Upper lobe of left lung (tissue), 4 donors: ENCODE results near the gene AKAP12.

Experiments used
- EP300 ChIP-seq, 4 donors: sonication (generic); formaldehyde crosslinking; IDR thresholded peaks; one replicate each; pipeline ENCODE4 v1.5.1; 2017; ENCODE audit warnings: antibody characterized with exemption in 4 of 4, control low read depth in 2 of 4
- POLR2A ChIP-seq, 4 donors: fragments of 450-650 bp; IDR thresholded peaks; one replicate each; pipeline ENCODE4 v1.5.1; 2016 to 2017; ENCODE audit warnings: antibody characterized with exemption in 4 of 4, mild to moderate bottlenecking in 2 of 4
- POLR2AphosphoS5 ChIP-seq, 2 donors: sonication (generic); formaldehyde crosslinking; IDR thresholded peaks; one replicate each; pipeline ENCODE4 v1.5.1; 2017; ENCODE audit warnings: antibody characterized with exemption in 2 of 2
- TF ChIP-seq, protein P1 (sequence below), 6 experiments: fragments of 450-650 bp in 4 of 6; fragments of 200-600 bp in 2 of 6; sonication (generic) in 2 of 6; IDR thresholded peaks; one replicate each; pipeline ENCODE4 v1.5.1; 2016 to 2019; ENCODE audit warnings: antibody characterized with exemption in 6 of 6

DNA sequence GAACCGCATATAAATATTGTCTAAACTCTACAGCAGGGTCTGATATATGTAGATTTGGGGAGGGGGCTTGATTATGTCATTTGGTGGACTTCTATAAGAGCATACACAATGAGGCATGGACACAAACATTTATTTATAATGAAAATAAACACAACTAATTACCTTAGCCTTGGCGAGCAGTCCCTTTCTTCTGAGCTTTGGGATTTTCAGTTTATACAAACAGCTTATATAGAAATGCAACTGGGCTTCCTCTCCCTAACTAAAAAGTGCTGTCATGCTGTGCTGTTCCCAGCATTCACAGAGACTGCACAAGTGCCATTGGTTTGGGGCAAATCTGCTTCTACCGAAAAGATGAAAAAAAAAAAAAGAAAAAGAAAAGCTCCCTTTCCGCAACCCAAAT, 69.9 kb downstream of the AKAP12 start:
- TF ChIP-seq, protein P1, sequence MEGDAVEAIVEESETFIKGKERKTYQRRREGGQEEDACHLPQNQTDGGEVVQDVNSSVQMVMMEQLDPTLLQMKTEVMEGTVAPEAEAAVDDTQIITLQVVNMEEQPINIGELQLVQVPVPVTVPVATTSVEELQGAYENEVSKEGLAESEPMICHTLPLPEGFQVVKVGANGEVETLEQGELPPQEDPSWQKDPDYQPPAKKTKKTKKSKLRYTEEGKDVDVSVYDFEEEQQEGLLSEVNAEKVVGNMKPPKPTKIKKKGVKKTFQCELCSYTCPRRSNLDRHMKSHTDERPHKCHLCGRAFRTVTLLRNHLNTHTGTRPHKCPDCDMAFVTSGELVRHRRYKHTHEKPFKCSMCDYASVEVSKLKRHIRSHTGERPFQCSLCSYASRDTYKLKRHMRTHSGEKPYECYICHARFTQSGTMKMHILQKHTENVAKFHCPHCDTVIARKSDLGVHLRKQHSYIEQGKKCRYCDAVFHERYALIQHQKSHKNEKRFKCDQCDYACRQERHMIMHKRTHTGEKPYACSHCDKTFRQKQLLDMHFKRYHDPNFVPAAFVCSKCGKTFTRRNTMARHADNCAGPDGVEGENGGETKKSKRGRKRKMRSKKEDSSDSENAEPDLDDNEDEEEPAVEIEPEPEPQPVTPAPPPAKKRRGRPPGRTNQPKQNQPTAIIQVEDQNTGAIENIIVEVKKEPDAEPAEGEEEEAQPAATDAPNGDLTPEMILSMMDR (IDR thresholded peaks at IDR 0.05) = no peak
- TF ChIP-seq POLR2AphosphoS5 (IDR thresholded peaks at IDR 0.05) (no peak), POLR2A (IDR thresholded peaks at IDR 0.05) (no peak), EP300 (IDR thresholded peaks at IDR 0.05) (no peak)
